ENCODE measurements around the gene MISP.

MISP gene

DNA sequence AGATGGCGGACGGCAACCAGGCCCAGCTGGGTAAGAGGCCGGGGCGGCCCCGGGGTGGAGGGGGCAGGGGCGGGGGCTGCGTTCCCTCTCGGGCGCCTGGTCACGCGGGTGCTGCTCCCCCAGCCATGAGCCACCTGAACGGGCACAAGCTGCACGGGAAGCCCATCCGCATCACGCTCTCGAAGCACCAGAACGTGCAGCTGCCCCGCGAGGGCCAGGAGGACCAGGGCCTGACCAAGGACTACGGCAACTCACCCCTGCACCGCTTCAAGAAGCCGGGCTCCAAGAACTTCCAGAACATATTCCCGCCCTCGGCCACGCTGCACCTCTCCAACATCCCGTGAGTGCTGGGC is 57.5 kb downstream of the MISP start:
- no peak for DNase-seq (ENCODE audit: low read depth in 2 of 2)

DNA sequence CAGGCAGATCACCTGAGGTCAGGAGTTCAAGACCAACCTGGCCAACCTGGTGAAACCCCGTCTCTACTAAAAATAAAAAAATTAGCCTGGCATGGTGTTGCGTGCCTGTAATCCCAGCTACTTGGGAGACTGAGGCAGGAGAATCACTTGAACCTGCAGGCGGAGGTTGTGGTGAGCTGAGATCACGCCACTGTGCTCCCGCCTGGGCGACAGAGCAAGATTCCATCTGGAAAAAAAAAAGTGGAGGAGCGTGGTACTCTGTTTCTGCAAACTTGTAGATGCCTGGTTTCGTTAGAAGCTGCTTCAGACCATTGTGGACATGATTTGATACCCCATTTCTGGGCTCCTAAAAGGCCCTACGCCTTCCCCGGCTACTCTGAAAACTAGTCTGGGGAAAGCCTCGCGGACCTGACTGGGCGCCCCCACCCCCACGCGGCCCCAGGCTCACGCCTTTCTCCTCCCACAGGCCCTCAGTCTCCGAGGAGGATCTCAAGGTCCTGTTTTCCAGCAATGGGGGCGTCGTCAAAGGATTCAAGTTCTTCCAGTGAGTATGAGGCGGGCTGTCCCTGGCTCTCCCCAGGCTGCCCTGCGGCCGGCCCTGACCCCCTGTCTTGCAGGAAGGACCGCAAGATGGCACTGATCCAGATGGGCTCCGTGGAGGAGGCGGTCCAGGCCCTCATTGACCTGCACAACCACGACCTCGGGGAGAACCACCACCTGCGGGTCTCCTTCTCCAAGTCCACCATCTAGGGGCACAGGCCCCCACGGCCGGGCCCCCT is 59.4 kb downstream of the MISP start:
- no peak for DNase-seq (ENCODE audit: low read depth in 2 of 2)

DNA sequence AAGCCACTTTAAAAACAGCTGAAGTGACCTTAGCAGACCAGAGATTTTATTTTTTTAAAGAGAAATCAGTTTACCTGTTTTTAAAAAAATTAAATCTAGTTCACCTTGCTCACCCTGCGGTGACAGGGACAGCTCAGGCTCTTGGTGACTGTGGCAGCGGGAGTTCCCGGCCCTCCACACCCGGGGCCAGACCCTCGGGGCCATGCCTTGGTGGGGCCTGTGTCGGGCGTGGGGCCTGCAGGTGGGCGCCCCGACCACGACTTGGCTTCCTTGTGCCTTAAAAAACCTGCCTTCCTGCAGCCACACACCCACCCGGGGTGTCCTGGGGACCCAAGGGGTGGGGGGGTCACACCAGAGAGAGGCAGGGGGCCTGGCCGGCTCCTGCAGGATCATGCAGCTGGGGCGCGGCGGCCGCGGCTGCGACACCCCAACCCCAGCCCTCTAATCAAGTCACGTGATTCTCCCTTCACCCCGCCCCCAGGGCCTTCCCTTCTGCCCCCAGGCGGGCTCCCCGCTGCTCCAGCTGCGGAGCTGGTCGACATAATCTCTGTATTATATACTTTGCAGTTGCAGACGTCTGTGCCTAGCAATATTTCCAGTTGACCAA is 60.1 kb downstream of the MISP start:
- no peak for DNase-seq (ENCODE audit: low read depth in 2 of 2)

DNA sequence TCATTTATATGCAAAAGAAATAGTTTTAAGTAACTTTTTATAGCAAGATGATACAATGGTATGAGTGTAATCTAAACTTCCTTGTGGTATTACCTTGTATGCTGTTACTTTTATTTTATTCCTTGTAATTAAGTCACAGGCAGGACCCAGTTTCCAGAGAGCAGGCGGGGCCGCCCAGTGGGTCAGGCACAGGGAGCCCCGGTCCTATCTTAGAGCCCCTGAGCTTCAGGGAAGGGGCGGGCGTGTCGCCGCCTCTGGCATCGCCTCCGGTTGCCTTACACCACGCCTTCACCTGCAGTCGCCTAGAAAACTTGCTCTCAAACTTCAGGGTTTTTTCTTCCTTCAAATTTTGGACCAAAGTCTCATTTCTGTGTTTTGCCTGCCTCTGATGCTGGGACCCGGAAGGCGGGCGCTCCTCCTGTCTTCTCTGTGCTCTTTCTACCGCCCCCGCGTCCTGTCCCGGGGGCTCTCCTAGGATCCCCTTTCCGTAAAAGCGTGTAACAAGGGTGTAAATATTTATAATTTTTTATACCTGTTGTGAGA is 60.7 kb downstream of the MISP start:
- no peak for DNase-seq (ENCODE audit: low read depth in 2 of 2)

DNA sequence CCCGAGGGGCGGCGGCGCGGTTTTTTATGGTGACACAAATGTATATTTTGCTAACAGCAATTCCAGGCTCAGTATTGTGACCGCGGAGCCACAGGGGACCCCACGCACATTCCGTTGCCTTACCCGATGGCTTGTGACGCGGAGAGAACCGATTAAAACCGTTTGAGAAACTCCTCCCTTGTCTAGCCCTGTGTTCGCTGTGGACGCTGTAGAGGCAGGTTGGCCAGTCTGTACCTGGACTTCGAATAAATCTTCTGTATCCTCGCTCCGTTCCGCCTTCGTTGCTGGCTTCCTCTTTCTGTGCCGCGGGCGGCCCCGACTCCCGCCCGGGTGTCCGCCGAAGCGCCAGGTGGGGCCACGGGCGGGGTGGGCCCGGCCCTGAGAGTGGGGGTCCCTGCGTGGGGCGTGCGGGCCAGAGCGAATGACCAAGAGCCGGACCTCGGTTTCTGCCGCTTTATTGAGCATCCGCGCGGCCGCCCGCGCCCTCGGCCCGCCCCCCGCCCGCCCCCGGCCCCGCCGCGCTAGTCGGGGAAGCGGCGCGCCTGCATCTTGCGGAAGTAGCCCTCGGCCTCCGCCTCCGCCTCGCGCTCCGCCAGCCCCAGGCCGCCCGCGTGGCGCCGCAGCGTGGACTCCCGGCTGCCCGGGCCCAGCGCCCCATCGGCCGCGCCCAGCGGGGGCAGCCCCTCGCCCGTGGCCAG is 61.3 kb downstream of the MISP start:
- DNase-seq (ENCODE audit: low read depth in 2 of 2) = no peak

DNA sequence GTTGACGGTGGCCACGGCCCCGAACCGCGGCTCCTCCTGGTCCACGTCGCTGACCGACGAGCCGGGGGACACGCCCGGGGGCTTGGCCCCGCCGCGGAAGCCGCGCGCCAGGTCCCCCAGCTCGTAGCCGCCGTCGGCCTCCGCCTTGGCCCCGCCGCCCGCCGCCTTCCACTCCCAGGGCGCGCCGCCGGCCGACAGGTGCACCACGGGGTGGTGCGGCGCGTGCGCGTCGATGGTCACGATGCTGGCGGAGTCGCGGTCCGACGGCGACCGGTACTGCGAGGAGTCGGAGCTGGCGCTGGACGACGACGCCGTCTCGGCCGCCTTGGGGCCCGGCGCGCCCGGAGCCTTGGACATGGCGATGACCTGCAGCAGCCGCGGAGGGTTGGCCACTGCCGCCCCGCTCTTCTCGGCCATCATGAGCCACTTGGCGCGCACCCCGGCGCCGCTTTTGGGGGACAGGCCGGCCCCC is 61.9 kb downstream of the MISP start:
- DNase-seq (ENCODE audit: low read depth in 2 of 2) = no peak

DNA sequence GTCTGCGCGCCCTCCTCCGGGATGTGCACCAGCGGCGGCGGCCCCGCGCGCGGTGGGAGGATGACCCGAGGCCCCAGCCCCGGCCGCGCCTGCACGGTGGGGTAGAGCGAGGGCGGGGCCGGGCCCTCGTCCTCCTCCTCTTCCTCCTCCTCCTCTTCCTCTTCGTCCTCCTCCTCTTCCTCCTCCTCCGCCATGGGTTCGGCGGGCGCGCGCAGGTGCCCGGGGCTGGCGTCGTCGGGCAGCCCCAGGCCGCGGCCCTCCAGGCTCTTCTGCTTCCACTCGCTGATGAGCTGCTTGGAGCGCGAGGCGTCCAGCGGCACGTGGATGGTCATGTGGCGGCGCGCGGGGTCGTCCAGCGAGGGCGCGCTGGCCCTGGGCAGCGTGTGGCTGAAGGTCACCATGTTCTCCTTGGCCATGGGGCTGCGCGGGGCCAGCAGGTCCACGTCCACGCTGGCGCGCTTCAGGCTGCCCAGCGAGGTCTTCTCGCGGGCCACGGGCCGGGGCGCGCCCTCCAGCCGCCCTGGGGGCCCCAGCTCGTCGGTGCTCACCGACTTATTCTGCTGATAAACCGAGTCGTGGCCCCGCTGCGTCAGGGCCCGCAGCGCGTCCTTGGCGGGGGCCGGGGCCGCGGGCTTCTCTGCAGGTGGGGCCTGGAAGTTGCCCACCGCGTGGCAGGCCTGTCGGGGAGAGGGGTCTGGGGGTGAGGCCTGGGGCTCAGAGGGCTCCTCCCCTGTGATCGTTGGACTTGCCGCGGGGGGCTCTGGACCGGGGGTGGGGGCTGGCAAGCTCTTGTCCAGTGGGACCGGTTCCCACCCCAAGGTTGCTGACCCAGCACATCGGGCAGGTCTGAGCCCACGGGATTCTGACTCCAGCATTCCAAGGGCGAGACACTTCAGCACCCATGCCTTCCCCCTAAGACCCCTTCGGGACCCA is 62.6 kb downstream of the MISP start:
- no peak for DNase-seq (ENCODE audit: low read depth in 2 of 2)
